GM21717 (cell line): ENCODE data around the gene CCNI2.
A peak's percentile ranks its signal among the peaks of the same experiment; 100 is the strongest.

Source experiments
- ATAC-seq: cut with Tn5 transposase; IDR thresholded peaks from one replicate; pipeline ENCODE4 v1.9.1; 2021; ENCODE audit warnings: mild to moderate bottlenecking, moderate library complexity; ENCODE audit not compliant: unreplicated experiment

Gene CCNI2

GRCh38 chr5:132746954-132747615 is at the start of gene CCNI2:
Gene CCNI2 (plus strand): TSS chr5:132747426. CDS start chr5:132747496, 70 bp downstream.
- peak; percentile 45 for ATAC-seq

GRCh38 chr5:132704875-132705274 is 42.4 kb upstream of the CCNI2 start:
- ATAC-seq, result no peak

- ATAC-seq, result no peak
Observed at GRCh38 chr5:132708645-132709044, 38.6 kb upstream of the CCNI2 start.

- ATAC-seq, result no peak
Observed at GRCh38 chr5:132714456-132715307, 32.5 kb upstream of the CCNI2 start.

- ATAC-seq, result no peak
Observed at GRCh38 chr5:132718544-132719312, 28.5 kb upstream of the CCNI2 start.

GRCh38 chr5:132725745-132726144 is 21.5 kb upstream of the CCNI2 start:
- no peak for ATAC-seq

- no peak for ATAC-seq
Observed at GRCh38 chr5:132729896-132730295, 17.3 kb upstream of the CCNI2 start.

GRCh38 chr5:132733499-132734148 is 13.6 kb upstream of the CCNI2 start:
- no peak for ATAC-seq

GRCh38 chr5:132734687-132735086 is 12.5 kb upstream of the CCNI2 start:
- no peak for ATAC-seq

- ATAC-seq, result peak; percentile 88
Observed at GRCh38 chr5:132736853-132737833, 10.1 kb upstream of the CCNI2 start, which contains the start of gene KIF3A. Gene KIF3A (minus strand): TSS chr5:132737546. CDS start chr5:132737419, 127 bp downstream.

- ATAC-seq, result no peak
Observed at GRCh38 chr5:132737982-132738681, 9.1 kb upstream of the CCNI2 start.

GRCh38 chr5:132739232-132739631 is 8.0 kb upstream of the CCNI2 start:
- ATAC-seq, result no peak

- no peak for ATAC-seq
Observed at GRCh38 chr5:132742158-132742557, 5.1 kb upstream of the CCNI2 start.

GRCh38 chr5:132742626-132743025 is 4.6 kb upstream of the CCNI2 start:
- no peak for ATAC-seq

GRCh38 chr5:132744659-132745058 is 2.6 kb upstream of the CCNI2 start:
- no peak for ATAC-seq

GRCh38 chr5:132746592-132746953 is 653 bp upstream of the CCNI2 start:
- no peak for ATAC-seq

- peak; percentile 29 for ATAC-seq
Observed at GRCh38 chr5:132747616-132748440, 602 bp downstream of the CCNI2 start.

- ATAC-seq, result no peak
Observed at GRCh38 chr5:132748522-132749000, 1.3 kb downstream of the CCNI2 start.
